ENCODE data around the gene LZTR1.

LZTR1 gene

GRCh38 chr22:20964090-20964798 is 17.9 kb upstream of the LZTR1 start:
- Histone ChIP-seq H3K79me2 (ENCODE audit: insufficient read depth, low read length) (no peaks in the 10 kb centered on the region), H3K9me3 (ENCODE audit: insufficient read depth, low read depth, low read length) (no peaks in the 10 kb centered on the region), H3K27me3 (ENCODE audit: insufficient read depth, low read length, poor library complexity, severe bottlenecking) (no peaks in the 10 kb centered on the region), H3K9me2 (replicated peaks; ENCODE audit: low read depth, low read length) (no peaks in the 10 kb centered on the region), H3K4me1 (ENCODE audit: insufficient read depth, low read length, poor library complexity, severe bottlenecking) (peaks cover 5% of the 10 kb centered on the region), H2AFZ (ENCODE audit: low read length) (no peak overlapping the region), H3K4me2 (ENCODE audit: low read depth, low read length, poor library complexity, severe bottlenecking) (peak overlapping the region; percentile 20), H3K9ac (ENCODE audit: low read depth, low read length, poor library complexity, severe bottlenecking) (no peak overlapping the region), H3K36me3 (ENCODE audit: insufficient read depth, low read length) (no peaks in the 10 kb centered on the region), H4K20me1 (ENCODE audit: insufficient read depth, low read length, poor library complexity, severe bottlenecking) (no peaks in the 10 kb centered on the region), H3F3A (ENCODE audit: low read depth) (no peaks in the 10 kb centered on the region), H3K4me3 (ENCODE audit: low read length, poor library complexity, severe bottlenecking) (peak overlapping the region; percentile 21)
- no peak for TF ChIP-seq CTCF (conservative IDR thresholded peaks at IDR 0.05; ENCODE audit: low read length)

- Histone ChIP-seq H3K9ac (ENCODE audit: low read depth, low read length, poor library complexity, severe bottlenecking) (no peak overlapping the region), H3K9me2 (replicated peaks; ENCODE audit: low read depth, low read length) (no peaks in the 10 kb centered on the region), H3K36me3 (ENCODE audit: insufficient read depth, low read length) (no peaks in the 10 kb centered on the region), H3K4me1 (ENCODE audit: insufficient read depth, low read length, poor library complexity, severe bottlenecking) (peaks cover 5% of the 10 kb centered on the region), H4K20me1 (ENCODE audit: insufficient read depth, low read length, poor library complexity, severe bottlenecking) (no peaks in the 10 kb centered on the region), H3K4me3 (ENCODE audit: low read length, poor library complexity, severe bottlenecking) (peak overlapping the region; percentile 21), H3K4me2 (ENCODE audit: low read depth, low read length, poor library complexity, severe bottlenecking) (peak overlapping the region; percentile 20), H3K79me2 (ENCODE audit: insufficient read depth, low read length) (no peaks in the 10 kb centered on the region), H3K27me3 (ENCODE audit: insufficient read depth, low read length, poor library complexity, severe bottlenecking) (no peaks in the 10 kb centered on the region), H3K9me3 (ENCODE audit: insufficient read depth, low read depth, low read length) (no peaks in the 10 kb centered on the region), H3F3A (ENCODE audit: low read depth) (no peaks in the 10 kb centered on the region), H2AFZ (ENCODE audit: low read length) (no peak overlapping the region)
- TF ChIP-seq CTCF (conservative IDR thresholded peaks at IDR 0.05; ENCODE audit: low read length) (no peak), EZH2phosphoT487 (IDR thresholded peaks at IDR 0.05; ENCODE audit: borderline replicate concordance) (no peak)
Measured at GRCh38 chr22:20964799-20965103, 17.3 kb upstream of the LZTR1 start.

GRCh38 chr22:20965104-20965887 is 16.8 kb upstream of the LZTR1 start:
- no peaks in the 10 kb centered on the region for H3F3A ChIP-seq (ENCODE audit: low read depth)
- H3K79me2 ChIP-seq (ENCODE audit: insufficient read depth, low read length): no peaks in the 10 kb centered on the region
- H3K4me1 ChIP-seq (ENCODE audit: insufficient read depth, low read length, poor library complexity, severe bottlenecking): peaks cover 5% of the 10 kb centered on the region
- no peaks in the 10 kb centered on the region for H4K20me1 ChIP-seq (ENCODE audit: insufficient read depth, low read length, poor library complexity, severe bottlenecking)
- no peaks in the 10 kb centered on the region for H3K27me3 ChIP-seq (ENCODE audit: insufficient read depth, low read length, poor library complexity, severe bottlenecking)
- no peak overlapping the region for H2AFZ ChIP-seq (ENCODE audit: low read length)
- H3K9ac ChIP-seq (ENCODE audit: low read depth, low read length, poor library complexity, severe bottlenecking): no peak overlapping the region
- no peak overlapping the region for H3K4me2 ChIP-seq (ENCODE audit: low read depth, low read length, poor library complexity, severe bottlenecking)
- TF ChIP-seq EZH2phosphoT487 (IDR thresholded peaks at IDR 0.05; ENCODE audit: borderline replicate concordance): no peak
- TF ChIP-seq CTCF (conservative IDR thresholded peaks at IDR 0.05; ENCODE audit: low read length): no peak
- no peaks in the 10 kb centered on the region for H3K9me3 ChIP-seq (ENCODE audit: insufficient read depth, low read depth, low read length)
- no peak overlapping the region for H3K4me3 ChIP-seq (ENCODE audit: low read length, poor library complexity, severe bottlenecking)
- H3K9me2 ChIP-seq (replicated peaks; ENCODE audit: low read depth, low read length): no peaks in the 10 kb centered on the region
- no peaks in the 10 kb centered on the region for H3K36me3 ChIP-seq (ENCODE audit: insufficient read depth, low read length)
